Activated CD4-positive, alpha-beta T cell treated with anti-CD3 and anti-CD28 coated beads, Interleukin-2, amount 50 U/mL, for 16 hours (primary cell): Measurements from ENCODE around the gene UGT2B11.
"Not testable (repeated sequence)": the region's sequence is repeated elsewhere in the genome, so short reads cannot be mapped to it uniquely, and the experiment has no call there.

Experiments used
- DNase-seq: peaks from one replicate; pipeline ENCODE4 v3.0.0-alpha.2; 2020

The UGT2B11 gene

GRCh38 chr4:69167300-69167699 lies 47.2 kb downstream of the UGT2B11 start:
- DNase-seq = no peak

- not testable (repeated sequence) for DNase-seq
Measured at GRCh38 chr4:69166376-69166775, 48.2 kb downstream of the UGT2B11 start.

- not testable (repeated sequence) for DNase-seq
Measured at GRCh38 chr4:69165707-69166106, 48.8 kb downstream of the UGT2B11 start.

GRCh38 chr4:69156913-69157312 lies 57.6 kb downstream of the UGT2B11 start:
- DNase-seq = no peak

GRCh38 chr4:69154021-69154420 lies 60.5 kb downstream of the UGT2B11 start:
- no peak for DNase-seq
